ENCODE data around the gene ANXA8.

ANXA8 gene

DNA sequence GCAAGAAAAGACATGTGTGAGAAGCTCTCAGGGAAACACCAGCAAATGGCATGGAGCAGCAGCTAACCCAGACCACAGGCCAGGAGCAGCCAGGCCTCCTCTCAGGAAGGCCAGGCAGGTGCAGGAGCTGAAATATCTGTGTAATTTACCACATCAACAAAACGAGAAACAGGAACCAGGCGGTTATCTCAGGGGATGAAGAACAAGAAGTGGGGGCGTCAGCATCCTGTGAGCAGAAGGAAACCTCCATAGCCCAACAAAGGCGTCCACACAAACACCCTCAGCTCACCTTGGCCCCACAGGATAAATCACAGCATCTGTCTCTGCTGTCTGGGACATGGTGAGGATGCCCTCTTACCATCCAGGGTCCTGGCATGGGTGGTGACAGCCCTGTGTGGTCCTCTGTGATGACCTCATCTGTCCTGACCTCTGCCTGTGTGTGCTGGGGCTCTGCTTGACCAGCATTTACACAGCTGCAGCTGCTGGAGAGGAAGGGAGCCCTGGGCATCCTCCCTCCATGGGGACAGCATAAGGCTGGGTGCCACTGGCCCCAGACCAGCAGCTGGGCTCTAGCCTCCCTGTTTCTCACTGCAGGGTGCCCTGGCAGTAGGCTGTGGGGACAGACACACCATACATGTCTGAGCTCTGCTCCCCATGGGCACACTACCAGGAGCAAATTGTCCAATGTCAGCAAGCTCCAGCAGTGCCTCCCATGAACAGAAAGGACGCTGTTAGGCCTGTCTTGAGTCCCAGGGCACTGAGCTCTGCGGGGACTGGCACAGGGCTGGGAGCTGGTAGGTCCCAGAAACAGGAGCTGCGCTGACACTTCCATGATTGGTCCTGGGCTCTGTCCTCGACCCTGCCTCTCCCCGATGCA, 34.6 kb downstream of the ANXA8 start:
- in situ Hi-C loops (cut with MboI; ENCODE audit: low sequenced_read_pairs) = no loop called here

DNA sequence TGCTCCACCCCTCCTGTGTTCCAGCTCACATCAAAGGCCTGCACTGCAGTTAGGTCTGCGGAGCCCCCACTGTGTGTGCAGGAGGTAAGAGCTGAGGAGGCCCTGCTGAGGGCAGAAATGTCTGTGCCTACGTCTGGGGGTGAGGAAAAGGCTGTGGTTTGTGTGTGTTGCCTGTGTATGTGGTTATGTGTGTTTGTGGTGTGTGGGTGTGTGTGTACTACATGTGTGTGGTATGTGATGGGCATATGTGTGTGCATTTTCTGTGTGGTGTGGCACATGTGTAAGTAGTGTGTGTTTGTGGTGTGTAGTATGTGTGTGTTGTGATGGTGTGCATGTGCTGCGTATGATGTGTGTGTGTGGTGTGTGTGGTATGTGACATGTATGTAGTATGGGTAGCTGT, 36.2 kb downstream of the ANXA8 start:
- in situ Hi-C loops (cut with MboI; ENCODE audit: low sequenced_read_pairs) = no loop called here

DNA sequence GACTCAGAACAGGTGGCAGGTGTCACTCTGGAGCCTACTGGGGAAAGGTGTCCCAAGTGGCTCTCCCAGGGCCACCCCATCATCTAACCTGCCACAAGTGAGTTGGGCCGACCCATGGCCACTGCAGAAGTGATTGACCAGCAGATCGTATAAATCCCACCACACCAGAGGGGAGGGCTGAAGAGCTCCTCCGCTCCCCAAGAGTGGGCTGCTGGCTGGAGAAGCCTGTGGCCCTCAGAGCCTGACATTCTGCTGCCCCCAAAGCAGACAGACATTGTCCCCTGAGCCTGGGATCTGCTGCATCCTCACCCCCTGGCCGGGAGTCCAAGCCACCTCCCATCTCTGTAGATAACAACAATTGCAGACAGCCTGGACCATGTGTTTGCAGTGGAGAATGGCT, 36.7 kb downstream of the ANXA8 start:
- in situ Hi-C loops (cut with MboI; ENCODE audit: low sequenced_read_pairs) = no loop called here

DNA sequence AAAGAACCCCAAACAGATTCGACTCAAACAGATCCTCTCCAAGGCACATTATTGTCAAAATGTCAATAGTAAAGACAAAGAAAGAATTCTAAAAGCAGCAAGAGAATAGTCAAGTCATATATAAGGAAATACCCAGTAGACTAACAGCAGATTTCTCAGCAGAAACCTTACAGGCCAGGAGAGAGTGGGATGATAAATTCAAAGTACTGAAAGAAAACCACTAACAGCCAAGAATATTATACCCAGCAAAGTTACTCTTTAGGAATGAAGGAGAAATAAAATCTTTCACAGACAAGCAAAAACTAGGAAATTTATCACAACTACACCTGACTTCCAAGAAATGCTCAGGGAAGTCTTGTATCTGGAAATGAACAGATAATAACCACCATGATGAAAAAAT, 38.2 kb downstream of the ANXA8 start:
- in situ Hi-C loops (cut with MboI; ENCODE audit: low sequenced_read_pairs) = no loop called here

DNA sequence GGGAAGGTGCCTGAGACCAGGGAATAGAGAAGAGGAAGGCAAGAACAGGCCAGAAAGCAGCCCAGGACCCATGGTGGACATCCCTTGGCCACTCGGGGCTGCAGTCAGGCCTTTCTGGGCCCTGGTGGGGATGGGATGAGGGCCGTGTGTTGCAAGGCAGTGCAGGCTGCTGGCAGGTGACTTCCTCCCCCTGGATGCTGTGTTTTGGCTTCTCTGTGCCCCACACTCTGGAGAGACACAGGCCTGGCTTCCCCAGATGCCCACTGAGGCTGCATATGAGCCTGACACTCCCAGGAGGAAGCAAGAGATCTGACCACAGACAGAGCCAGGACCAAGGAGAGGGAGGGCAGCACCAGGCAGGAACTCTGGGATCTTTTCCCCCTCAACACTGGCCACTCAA, 39.9 kb downstream of the ANXA8 start:
- in situ Hi-C loops (cut with MboI; ENCODE audit: low sequenced_read_pairs) = no loop called here

DNA sequence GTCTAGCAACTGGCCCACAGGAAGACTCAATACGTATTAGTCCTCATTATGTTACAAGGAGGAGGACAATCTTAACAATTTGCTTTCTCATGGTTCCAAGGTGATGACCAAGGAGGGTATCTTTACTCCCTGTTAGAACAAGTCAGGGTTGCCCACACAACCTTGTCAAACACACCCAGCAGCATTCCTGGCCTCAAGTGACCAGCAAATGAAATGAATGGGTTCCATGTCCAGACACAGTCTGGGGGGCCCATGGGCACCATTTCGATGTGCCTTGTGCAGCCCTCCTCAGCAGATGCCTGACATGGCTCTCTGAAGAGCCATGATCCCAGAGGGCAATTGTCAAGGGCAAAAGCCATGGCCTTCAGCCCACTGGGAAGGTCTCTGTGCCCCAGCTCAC, 40.8 kb downstream of the ANXA8 start:
- in situ Hi-C loops (cut with MboI; ENCODE audit: low sequenced_read_pairs) = no loop called here

DNA sequence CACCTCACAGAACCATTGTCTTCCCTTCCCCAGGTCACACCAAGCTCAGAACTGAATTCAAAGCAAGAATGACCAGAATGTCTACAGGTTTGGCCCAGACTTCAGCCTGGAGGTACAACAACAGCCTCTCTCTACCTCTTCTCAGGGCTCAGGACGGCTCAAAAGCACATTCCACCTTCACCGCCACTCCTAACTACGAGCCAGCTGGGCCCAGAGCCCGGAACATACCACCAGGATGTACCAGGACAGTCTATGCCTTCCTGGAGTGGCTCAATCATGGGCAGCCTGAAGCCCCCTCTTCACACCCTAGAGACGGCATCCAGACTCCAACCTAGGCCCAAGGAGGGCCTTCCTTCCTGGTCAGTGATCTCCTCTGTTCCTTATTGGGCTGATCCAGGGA, 41.6 kb downstream of the ANXA8 start:
- in situ Hi-C loops (cut with MboI; ENCODE audit: low sequenced_read_pairs) = no loop called here

DNA sequence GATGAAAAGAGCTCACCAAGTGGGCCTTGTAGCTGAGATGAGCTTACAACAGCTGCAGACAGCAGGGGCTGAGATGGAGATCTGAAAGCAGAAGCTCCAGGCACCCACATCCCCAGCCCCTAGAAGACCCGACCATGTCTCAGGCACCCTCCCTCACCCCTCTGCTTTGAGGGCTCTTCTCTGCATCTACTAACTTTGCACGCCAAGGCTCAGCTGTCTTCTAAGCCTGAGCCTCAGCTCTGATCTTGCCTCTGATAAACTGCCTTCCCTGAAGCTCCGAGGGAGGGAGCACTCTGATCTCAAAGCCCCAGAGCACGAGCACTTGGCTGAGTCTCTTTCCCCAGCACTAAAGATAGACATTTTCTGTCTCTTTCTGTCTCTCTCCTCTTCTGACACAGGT, 42.0 kb downstream of the ANXA8 start:
- in situ Hi-C loops (cut with MboI; ENCODE audit: low sequenced_read_pairs) = no loop called here

DNA sequence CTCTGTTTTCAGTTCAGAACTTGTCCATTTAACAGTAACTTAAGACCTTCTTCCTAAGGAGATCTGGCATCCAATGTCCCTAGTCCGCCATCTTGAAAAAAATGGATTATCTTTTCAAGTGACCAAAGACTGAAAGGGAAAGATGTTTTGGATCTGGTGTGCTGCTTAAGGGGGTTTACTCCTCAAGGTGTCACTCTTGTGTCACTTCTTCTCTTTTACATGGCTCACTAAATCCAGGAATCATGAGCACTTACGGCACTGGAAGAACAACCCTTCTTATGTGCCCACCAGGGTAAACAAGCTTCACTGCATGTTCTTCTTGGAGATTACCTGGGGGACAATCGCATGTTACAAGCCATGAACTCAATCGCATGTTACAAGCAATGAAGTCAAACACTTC, 43.7 kb downstream of the ANXA8 start:
- in situ Hi-C loops (cut with MboI; ENCODE audit: low sequenced_read_pairs) = no loop called here

DNA sequence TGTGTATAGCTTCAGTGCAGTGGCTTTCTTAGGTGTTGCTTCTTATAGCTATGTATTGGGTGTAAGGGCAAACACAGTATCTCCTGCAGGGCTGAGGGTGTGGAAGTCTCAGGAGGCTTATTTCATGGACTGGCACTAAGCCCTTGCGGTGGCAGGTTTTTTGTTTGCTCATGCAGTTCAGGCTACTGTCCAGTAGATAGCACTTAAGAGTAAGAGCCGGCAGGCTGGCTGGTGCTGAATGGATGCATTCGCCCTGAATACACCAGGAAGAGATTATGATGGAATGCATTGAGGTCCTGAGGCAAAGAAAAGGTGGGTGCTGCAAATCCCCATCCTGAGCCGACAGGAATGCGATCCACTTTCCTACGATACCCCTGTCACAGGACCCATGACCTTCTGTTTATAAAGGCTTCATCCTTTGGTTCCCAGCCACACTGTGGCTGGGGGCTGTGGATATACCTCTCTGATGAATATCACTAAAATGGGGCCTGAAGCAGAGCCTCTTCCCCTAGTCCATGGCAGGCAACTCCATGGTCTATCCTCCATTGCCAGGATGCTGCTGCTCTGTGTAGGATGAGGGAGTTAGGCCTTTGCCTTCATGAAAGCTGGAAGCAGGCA, 44.9 kb downstream of the ANXA8 start:
- in situ Hi-C loops (cut with MboI; ENCODE audit: low sequenced_read_pairs) = no loop called here

DNA sequence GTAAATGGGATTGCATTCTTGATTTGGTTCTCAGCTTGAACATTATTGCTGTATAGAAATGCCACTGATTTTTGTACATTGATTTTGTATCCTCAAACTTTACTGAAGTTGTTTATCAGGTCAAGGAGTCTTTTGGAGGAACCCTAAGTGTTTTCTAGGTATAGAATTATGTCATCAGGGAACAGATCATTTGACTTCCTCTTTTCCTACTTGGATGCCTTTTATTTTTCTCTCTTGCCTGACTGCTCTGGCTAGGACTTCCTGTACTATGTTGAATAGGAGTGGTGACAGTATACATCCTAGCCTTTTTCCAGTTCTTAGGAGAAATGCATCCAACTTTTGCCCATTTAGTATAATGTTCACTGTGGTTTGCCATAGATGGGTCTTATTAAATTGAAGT, 48.8 kb downstream of the ANXA8 start:
- in situ Hi-C loops (cut with MboI; ENCODE audit: low sequenced_read_pairs) = no loop called here

DNA sequence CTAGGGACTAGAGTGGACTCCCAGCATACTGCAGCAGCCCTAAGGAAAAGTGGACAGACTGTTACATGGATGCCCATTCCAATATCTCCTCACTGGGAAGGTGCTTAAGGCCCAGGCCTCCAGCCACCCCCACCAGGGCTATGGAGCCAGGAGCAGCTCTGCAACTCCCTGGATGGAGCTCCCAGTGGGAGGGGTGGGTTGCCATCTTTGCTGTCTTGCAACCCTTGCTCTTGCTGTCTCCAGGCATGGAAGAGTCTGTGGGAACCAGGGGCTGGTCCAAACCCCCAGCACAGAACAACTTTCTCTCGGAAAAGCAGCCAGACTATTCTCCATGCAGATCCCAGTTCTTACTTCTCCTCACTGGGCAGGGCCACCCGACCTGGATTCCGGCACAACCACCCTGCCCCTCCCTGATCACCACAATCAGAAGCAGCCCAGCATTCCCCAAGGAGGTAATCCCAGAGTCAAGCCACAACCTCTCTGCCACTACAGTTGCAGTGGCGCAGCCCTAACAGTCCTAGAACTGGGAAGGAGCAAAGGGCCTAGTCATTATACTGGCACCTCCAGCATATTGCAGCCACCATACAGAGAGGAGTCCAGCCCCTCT, 58.0 kb downstream of the ANXA8 start:
- in situ Hi-C loops (cut with MboI; ENCODE audit: low sequenced_read_pairs) = no loop called here

DNA sequence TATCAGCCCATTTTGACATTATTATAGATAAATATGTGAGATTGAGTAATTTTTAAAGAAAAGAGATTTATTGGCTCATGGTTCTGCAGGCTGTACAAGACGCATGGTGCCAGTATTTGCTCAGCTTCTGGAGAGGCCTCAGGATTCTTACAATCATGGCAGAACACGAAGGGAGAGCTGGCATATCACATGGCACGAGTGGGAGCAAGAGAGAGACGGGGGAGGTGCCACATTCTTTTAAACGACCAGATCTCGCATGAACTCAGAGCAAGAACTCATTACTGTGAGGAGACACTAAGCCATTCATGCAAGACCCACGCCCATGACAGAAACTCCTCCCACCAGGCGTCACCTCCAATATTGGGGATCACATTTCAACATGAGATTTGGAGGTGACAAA, 59.7 kb downstream of the ANXA8 start:
- in situ Hi-C loops (cut with MboI; ENCODE audit: low sequenced_read_pairs) = no loop called here

DNA sequence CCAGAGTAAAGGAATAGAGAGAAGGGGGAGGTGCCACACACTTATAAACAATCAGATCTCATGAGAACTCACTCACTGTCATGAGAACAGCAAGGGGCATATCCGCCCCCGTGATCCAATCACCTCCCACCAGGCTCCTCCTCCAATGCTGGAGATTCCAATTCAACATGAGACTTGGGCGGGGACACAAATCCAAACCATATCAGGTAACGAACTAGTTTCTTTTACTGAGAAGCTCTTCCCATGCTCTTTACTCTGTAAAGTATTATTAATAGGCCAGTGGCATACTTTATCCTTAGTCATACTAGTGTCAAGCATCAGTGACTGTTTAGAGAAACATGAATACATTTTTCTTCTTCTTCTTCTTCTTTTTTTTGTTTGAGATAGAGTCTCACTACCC, 60.4 kb downstream of the ANXA8 start:
- in situ Hi-C loops (cut with MboI; ENCODE audit: low sequenced_read_pairs) = no loop called here

DNA sequence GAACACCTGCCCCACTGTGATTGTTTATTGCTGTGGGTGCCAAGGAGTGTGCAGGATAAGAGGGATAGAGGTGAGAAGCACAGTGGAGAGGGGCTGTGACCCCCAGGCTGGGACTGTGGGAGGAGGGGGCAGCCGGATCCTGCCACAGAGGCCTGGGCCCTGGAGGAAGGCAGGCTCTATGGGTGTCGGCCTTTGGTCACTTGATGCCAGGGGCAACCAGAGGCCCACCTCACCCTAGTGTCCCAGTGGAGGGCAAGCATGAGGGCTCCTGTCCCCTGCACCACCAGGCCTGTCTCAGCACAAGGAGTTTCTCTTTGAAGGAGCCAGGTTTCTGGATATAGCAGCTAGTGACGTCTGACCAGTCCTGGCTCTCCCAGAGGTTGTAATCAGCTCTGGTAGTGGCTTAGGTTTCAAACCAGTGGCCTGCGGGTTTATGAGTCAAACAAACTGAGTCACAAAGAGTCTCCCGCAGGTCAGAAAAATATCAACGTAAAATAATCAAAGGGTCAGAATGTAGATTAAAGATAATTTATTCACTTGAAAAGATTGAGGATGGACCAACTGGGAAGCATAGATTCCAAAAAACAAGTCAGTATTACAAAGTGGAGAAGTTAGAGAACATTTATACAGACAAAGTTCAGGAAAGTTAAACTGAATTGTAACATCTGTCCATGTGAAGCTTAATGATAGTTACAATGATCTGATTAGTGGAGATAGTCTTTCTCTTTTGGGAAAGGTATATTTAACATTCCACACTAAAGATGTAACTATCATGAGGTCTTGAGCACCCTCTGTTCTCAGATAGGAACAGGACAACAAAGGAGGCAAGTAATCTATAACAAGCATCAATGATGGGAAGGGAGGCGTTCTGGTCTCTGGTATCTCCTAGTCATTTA, 62.6 kb downstream of the ANXA8 start:
- in situ Hi-C loops (cut with MboI; ENCODE audit: low sequenced_read_pairs) = no loop called here

DNA sequence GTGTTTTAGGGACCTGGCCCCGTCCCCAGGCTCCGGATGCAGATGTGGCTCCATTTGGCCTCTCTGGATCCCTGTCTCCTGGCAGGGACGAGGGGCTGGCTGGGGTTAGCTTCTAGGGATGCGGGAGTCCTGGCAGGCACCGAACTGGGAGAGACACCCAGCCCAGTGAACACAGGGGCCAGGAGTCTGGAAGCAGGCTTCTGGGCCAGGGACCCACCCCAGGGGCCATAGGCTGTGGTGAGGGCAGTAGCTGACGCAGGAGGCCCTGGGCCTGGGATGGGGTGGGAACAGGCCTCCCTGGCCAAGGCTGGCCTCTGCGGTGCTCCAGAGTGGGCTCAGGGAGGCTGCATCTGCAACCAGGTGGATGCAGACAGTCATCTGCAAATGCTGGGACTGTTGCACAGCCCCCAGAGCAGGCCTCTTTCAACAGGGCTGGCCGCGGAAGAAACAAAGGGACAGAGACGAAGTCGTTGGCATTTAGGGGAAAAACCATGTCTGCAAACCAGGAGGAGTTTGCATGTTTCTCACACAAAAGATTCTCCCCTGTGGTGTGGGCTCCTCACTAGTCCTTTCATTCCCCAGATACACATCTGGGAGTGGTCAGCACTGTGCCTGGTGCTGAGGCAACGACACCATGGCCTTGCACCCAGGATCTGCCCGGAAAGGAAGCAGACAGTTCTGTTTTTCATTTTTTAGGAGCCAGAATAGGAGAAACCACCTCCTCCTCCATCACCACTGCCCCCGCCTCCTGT, 63.4 kb downstream of the ANXA8 start:
- in situ Hi-C loops (cut with MboI; ENCODE audit: low sequenced_read_pairs) = no loop called here

DNA sequence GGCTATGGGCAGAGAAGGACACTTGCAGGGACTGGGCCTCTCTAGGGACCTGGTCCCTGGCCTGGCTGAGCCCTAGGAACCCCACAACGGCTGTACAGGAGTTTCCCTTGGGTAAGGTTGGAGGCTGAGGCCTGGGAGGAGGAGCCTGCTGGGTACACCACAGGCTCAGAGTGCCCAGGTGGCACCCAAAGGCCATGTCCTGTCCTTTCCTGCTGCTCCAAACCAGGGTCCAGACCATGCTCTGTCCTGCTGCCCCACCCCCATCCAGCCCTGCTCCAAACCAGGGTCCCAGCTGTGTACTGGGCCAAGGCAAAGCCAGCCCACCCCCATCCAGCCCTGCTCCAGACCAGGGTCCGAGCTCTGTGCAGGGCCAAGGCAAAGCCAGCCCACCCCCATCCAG, 64.5 kb downstream of the ANXA8 start:
- in situ Hi-C loops (cut with MboI; ENCODE audit: low sequenced_read_pairs) = no loop called here

DNA sequence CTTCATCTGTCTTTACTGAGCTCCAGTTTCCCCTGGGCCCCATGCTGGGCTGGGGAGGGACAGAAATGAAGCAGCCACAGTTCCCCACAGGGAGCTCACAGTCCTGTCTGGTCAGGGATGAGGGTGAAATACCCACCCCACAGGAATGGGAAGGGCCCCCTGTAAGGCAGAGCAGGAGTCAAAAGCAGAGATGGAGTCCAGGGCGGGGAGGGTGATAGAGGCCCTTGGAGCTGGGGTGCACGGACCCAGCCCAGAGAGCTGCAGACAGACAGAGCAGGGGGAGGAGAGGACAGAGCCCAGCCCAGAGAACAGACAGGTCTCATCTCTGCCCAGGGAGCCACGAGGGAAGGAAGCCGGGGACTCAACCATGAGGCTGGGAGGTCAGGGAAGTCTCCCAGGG, 64.9 kb downstream of the ANXA8 start:
- in situ Hi-C loops (cut with MboI; ENCODE audit: low sequenced_read_pairs) = no loop called here

DNA sequence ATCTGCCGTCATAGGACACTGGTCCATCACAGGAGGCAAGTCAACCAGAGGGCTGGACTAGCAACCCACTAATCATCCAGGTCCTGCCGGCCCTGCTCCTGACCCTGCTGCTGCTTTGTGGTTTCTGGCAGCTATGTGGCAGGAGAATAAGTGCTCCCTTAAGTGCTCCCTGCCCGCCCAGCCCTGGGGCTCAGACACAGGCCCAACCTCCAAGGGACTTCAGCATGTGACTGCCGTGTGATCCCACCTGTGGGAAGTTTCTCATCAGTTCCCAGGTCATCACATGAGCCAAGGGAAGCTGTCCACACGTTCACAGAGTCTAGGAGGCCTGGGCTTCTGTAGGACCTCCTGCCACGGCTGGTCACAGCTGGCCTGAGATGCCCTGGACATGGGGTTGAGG, 65.6 kb downstream of the ANXA8 start:
- in situ Hi-C loops (cut with MboI; ENCODE audit: low sequenced_read_pairs) = no loop called here

Measured in HL-60/S4 treated with retinoic acid at 250 ng/mL for 4 days and 3 days (cell line).